HG03175 (cell line): ENCODE data around the gene POMZP3.
"Not testable (repeated sequence)": the region's sequence is repeated elsewhere in the genome, so short reads cannot be mapped to it uniquely, and the experiment has no call there.

ENCODE experiments used
- ATAC-seq: cut with Tn5 transposase; IDR thresholded peaks from one replicate; pipeline ENCODE4 v1.9.1; 2021; ENCODE audit warnings: mild to moderate bottlenecking, moderate library complexity; ENCODE audit not compliant: unreplicated experiment

POMZP3 gene

GRCh38 chr7:76626989-76627642, at the start of gene POMZP3:
Gene POMZP3, minus strand, starts transcription at chr7:76627279. Its CDS starts 1,215 bp downstream, at chr7:76626064.
- ATAC-seq = peak; percentile 77

GRCh38 chr7:76675783-76676182, 48.7 kb upstream of the POMZP3 start:
- ATAC-seq = not testable (repeated sequence)

GRCh38 chr7:76673346-76673745, 46.3 kb upstream of the POMZP3 start:
- not testable (repeated sequence) for ATAC-seq

GRCh38 chr7:76659212-76659611, 32.1 kb upstream of the POMZP3 start:
- ATAC-seq = not testable (repeated sequence)

GRCh38 chr7:76656425-76656824, 29.3 kb upstream of the POMZP3 start:
- not testable (repeated sequence) for ATAC-seq

- not testable (repeated sequence) for ATAC-seq
Observed at GRCh38 chr7:76642620-76643019, 15.5 kb upstream of the POMZP3 start.

GRCh38 chr7:76637061-76637691, 10.1 kb upstream of the POMZP3 start:
- ATAC-seq = peak; percentile 95

- peak; percentile 48 for ATAC-seq
Observed at GRCh38 chr7:76626581-76626980, 498 bp downstream of the POMZP3 start.

- ATAC-seq = not testable (repeated sequence)
Observed at GRCh38 chr7:76619439-76620190, 7.5 kb downstream of the POMZP3 start.

- not testable (repeated sequence) for ATAC-seq
Observed at GRCh38 chr7:76613783-76614182, 13.3 kb downstream of the POMZP3 start.

- ATAC-seq = not testable (repeated sequence)
Observed at GRCh38 chr7:76612232-76612631, 14.8 kb downstream of the POMZP3 start.

- ATAC-seq = peak; percentile 48
Observed at GRCh38 chr7:76609864-76610263, 17.2 kb downstream of the POMZP3 start.

- not testable (repeated sequence) for ATAC-seq
Observed at GRCh38 chr7:76608469-76608868, 18.6 kb downstream of the POMZP3 start.

GRCh38 chr7:76606027-76606426, 21.1 kb downstream of the POMZP3 start:
- peak; percentile 98 for ATAC-seq

GRCh38 chr7:76600650-76601049, 26.4 kb downstream of the POMZP3 start:
- not testable (repeated sequence) for ATAC-seq

GRCh38 chr7:76600116-76600482, 27.0 kb downstream of the POMZP3 start:
- not testable (repeated sequence) for ATAC-seq

GRCh38 chr7:76598590-76599264, 28.4 kb downstream of the POMZP3 start:
- ATAC-seq = not testable (repeated sequence)

GRCh38 chr7:76597288-76597687, 29.8 kb downstream of the POMZP3 start:
- not testable (repeated sequence) for ATAC-seq

GRCh38 chr7:76592694-76593093, 34.4 kb downstream of the POMZP3 start:
- ATAC-seq = not testable (repeated sequence)

- ATAC-seq = peak; percentile 64
Observed at GRCh38 chr7:76591602-76592304, 35.3 kb downstream of the POMZP3 start.
